ENCODE results near the gene PABPN1L.

PABPN1L gene

GRCh38 chr16:88865742-88866141 lies 718 bp downstream of the PABPN1L start:
- DNase-seq: no peak

- no peak for DNase-seq
Observed at GRCh38 chr16:88865310-88865709, 1.1 kb downstream of the PABPN1L start.

GRCh38 chr16:88864521-88864920 lies 1.9 kb downstream of the PABPN1L start:
- DNase-seq: no peak

- DNase-seq: no peak
Observed at GRCh38 chr16:88864099-88864498, 2.4 kb downstream of the PABPN1L start.

- no peak for DNase-seq
Observed at GRCh38 chr16:88863426-88863825, 3.0 kb downstream of the PABPN1L start.

GRCh38 chr16:88862968-88863367 lies 3.5 kb downstream of the PABPN1L start:
- no peak for DNase-seq

- no peak for DNase-seq
Observed at GRCh38 chr16:88861359-88861758, 5.1 kb downstream of the PABPN1L start.

GRCh38 chr16:88859381-88860091 lies 6.9 kb downstream of the PABPN1L start:
- DNase-seq: no peak

- DNase-seq: peak; percentile 78
Observed at GRCh38 chr16:88857728-88858339, 8.6 kb downstream of the PABPN1L start.

GRCh38 chr16:88856828-88857727 lies 9.4 kb downstream of the PABPN1L start, which contains the start of the genes GALNS and TRAPPC2L:
GALNS (minus strand) TSS chr16:88856947; CDS start chr16:88856877, 70 bp downstream.
TRAPPC2L (plus strand) TSS chr16:88857127; CDS start chr16:88857151, 24 bp downstream.
- DNase-seq: peak; percentile 98

- DNase-seq: no peak
Observed at GRCh38 chr16:88856122-88856827, 10.2 kb downstream of the PABPN1L start.

GRCh38 chr16:88855736-88856121 lies 10.7 kb downstream of the PABPN1L start:
- DNase-seq: no peak

GRCh38 chr16:88855176-88855575 lies 11.3 kb downstream of the PABPN1L start:
- no peak for DNase-seq

- DNase-seq: peak; percentile 31
Observed at GRCh38 chr16:88854306-88855111, 12.0 kb downstream of the PABPN1L start.

- no peak for DNase-seq
Observed at GRCh38 chr16:88853325-88853941, 13.0 kb downstream of the PABPN1L start.

- DNase-seq: no peak
Observed at GRCh38 chr16:88851616-88852015, 14.8 kb downstream of the PABPN1L start.

- no peak for DNase-seq
Observed at GRCh38 chr16:88850531-88851199, 15.8 kb downstream of the PABPN1L start.

- DNase-seq: no peak
Observed at GRCh38 chr16:88848557-88848956, 17.9 kb downstream of the PABPN1L start.

- no peak for DNase-seq
Observed at GRCh38 chr16:88847654-88848053, 18.8 kb downstream of the PABPN1L start.

- no peak for DNase-seq
Observed at GRCh38 chr16:88846088-88846487, 20.4 kb downstream of the PABPN1L start.
